Measurements from ENCODE around the gene MAP4K3.

DNA sequence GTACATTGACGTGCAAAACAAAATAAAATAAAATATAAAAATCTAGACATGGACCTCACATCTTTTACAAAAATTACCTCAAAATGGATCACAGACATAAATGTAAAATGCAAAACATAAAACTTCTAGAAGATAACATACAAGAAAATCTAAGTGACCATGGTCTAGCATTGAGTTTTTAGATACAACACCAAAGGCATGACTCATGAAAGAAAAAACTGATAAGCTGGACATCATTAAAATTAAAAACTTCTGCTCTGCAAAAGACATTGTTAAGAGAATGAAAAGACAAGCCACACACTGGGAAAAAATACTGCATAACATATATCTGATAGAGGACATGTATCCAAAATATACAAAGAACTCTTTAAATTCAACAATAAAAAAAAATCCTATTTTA is 14.4 kb downstream of the MAP4K3 start:
- TF ChIP-seq ZNF274 (IDR thresholded peaks at IDR 0.05; ENCODE audit: low read depth, low read length), result no peak
- TF ChIP-seq YY1 (IDR thresholded peaks at IDR 0.05; ENCODE audit: insufficient read depth, insufficient read length), result no peak
- TF ChIP-seq SUZ12 (IDR thresholded peaks at IDR 0.05; ENCODE audit: extremely low read depth, insufficient read depth, insufficient read length), result no peak

Data from NT2/D1 (cell line).